ENCODE measurements around the gene NT5DC4. TPM values are rescaled to one million over a fixed set of nuclear protein-coding genes. Genes with fewer than 3 reads are reported as not detected.
"Not testable (repeated sequence)": the region's sequence is repeated elsewhere in the genome, so short reads cannot be mapped to it uniquely, and the experiment has no call there.

Gene NT5DC4
- total and polyA plus RNA-seq, 4 donors: 1.2 TPM; not detected in 3

DNA sequence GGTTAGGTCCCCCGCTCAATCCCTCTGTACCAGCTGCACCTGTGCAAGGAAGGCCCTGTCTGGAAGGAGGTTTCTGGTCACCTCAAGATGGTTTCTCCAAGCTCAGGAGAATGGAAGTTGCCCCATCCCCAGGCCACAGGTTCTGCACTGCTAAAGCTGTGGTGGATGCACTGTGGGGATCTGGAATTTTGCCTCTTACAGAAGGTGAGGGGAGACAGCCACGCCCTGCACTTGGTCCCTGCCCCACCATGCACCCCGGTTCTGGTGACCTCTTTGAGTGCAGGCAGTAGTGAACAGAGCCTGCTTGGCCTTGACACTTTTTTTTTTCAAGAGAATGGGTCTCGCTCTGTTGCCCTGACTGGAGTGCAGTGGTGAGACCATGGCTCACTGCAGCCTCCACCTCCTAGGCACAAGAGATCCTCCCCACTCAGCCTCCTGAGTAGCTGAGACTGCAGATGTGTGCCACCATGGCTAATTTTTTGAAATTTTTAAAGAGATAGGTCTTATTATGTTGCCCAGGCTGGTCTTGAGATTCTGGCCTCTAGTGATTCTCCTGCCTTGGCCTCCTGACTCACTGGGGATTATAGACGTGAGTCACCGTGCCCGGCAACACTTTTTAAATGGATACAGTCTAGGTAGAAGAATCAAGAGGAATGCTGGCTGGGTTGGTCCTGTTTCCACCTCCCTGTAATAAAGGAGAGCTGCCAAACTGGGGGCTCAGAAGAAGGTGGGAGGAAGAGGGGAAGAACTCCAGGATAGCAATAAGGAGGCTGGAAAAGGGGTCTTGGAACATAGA is 5.8 kb upstream of the NT5DC4 start:
- Histone ChIP-seq H3K27me3 (ENCODE audit: control insufficient read depth in 4 of 4, insufficient read depth in 4 of 4, low read length in 3 of 4) (no peaks in the 10 kb centered on the region), H3K4me3 (ENCODE audit: low read depth in 1 of 3, low read length in 3 of 3) (no peak overlapping the region), H3K36me3 (ENCODE audit: control insufficient read depth in 4 of 4, insufficient read depth in 3 of 4, low read depth in 1 of 4, low read length in 3 of 4) (no peaks in the 10 kb centered on the region), H3K27ac (ENCODE audit: low read depth in 1 of 2, low read length in 2 of 2) (no peak overlapping the region), H3K9me3 (ENCODE audit: control insufficient read depth in 4 of 4, low read length in 3 of 4) (no peaks in the 10 kb centered on the region), H3K9ac (ENCODE audit: low read depth in 1 of 2, low read length in 2 of 2) (no peak overlapping the region), H3K4me1 (ENCODE audit: control insufficient read depth in 4 of 4, insufficient read depth in 4 of 4, low read length in 3 of 4) (no peaks in the 10 kb centered on the region)
- no peak for DNase-seq (ENCODE audit: low spot score)
- WGBS: 95% methylated on average over 7 of the region's 7 CpGs
- TF ChIP-seq RAD21 (IDR thresholded peaks at IDR 0.05) (no peak), HNF4G (IDR thresholded peaks at IDR 0.05) (no peak), FOXA2 (IDR thresholded peaks at IDR 0.05) (no peak), YY1 (IDR thresholded peaks at IDR 0.05) (no peak), HNF4A (conservative IDR thresholded peaks at IDR 0.05) (no peak), EGR1 (IDR thresholded peaks at IDR 0.05; ENCODE audit: low read depth in 2 of 2) (no peak), CTCF (IDR thresholded peaks at IDR 0.05; ENCODE audit: low read depth, low read length, missing input control) (no peak), FOXA1 (IDR thresholded peaks at IDR 0.05) (no peak), GABPA (IDR thresholded peaks at IDR 0.05 in 1 of 2, conservative IDR thresholded peaks at IDR 0.05 in 1 of 2) (no peak)
- TF ChIP-seq, protein P1, sequence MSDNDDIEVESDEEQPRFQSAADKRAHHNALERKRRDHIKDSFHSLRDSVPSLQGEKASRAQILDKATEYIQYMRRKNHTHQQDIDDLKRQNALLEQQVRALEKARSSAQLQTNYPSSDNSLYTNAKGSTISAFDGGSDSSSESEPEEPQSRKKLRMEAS (IDR thresholded peaks at IDR 0.05): no peak

DNA sequence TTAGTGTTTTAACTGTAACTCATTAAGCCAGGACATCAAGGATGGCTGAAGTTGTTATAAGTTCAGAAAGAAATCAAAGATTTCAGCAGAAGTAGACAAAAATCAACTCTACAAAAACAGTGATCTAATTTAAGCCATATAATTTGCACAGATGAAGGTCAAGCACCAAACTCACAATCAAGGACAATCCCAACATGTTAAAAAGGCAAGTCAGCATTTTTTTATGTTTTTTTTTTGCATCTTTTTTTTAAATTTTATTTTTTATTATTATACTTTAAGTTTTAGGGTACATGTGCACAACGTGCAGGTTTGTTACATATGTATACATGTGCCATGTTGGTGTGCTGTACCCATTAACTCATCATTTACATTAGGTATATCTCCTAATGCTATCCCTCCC is 4.7 kb upstream of the NT5DC4 start:
- not testable (repeated sequence) for H3K27ac ChIP-seq (ENCODE audit: low read depth in 1 of 2, low read length in 2 of 2); H3K9ac ChIP-seq (ENCODE audit: low read depth in 1 of 2, low read length in 2 of 2); H3K4me1 ChIP-seq (ENCODE audit: control insufficient read depth in 4 of 4, insufficient read depth in 4 of 4, low read length in 3 of 4); H3K36me3 ChIP-seq (ENCODE audit: control insufficient read depth in 4 of 4, insufficient read depth in 3 of 4, low read depth in 1 of 4, low read length in 3 of 4); H3K4me3 ChIP-seq (ENCODE audit: low read depth in 1 of 3, low read length in 3 of 3); H3K9me3 ChIP-seq (ENCODE audit: control insufficient read depth in 4 of 4, low read length in 3 of 4); DNase-seq (ENCODE audit: low spot score); H3K27me3 ChIP-seq (ENCODE audit: control insufficient read depth in 4 of 4, insufficient read depth in 4 of 4, low read length in 3 of 4)
- WGBS: 84% methylated on average over 1 of the region's 1 CpG

- not testable (repeated sequence) for H3K4me1 ChIP-seq (ENCODE audit: control insufficient read depth in 4 of 4, insufficient read depth in 4 of 4, low read length in 3 of 4); H3K36me3 ChIP-seq (ENCODE audit: control insufficient read depth in 4 of 4, insufficient read depth in 3 of 4, low read depth in 1 of 4, low read length in 3 of 4); DNase-seq (ENCODE audit: low spot score); H3K9me3 ChIP-seq (ENCODE audit: control insufficient read depth in 4 of 4, low read length in 3 of 4); H3K27ac ChIP-seq (ENCODE audit: low read depth in 1 of 2, low read length in 2 of 2); H3K9ac ChIP-seq (ENCODE audit: low read depth in 1 of 2, low read length in 2 of 2); H3K4me3 ChIP-seq (ENCODE audit: low read depth in 1 of 3, low read length in 3 of 3); H3K27me3 ChIP-seq (ENCODE audit: control insufficient read depth in 4 of 4, insufficient read depth in 4 of 4, low read length in 3 of 4)
- 94% methylated on average over 2 of the region's 5 CpGs for WGBS
Observed at GRCh38 chr2:112716826-112717352, 3.9 kb upstream of the NT5DC4 start.

- no peak overlapping the region for H3K9ac ChIP-seq (ENCODE audit: low read depth in 1 of 2, low read length in 2 of 2)
- no peak for TF ChIP-seq RXRA (IDR thresholded peaks at IDR 0.05)
- TF ChIP-seq NR2F2 (IDR thresholded peaks at IDR 0.05): no peak
- TF ChIP-seq FOXA1 (IDR thresholded peaks at IDR 0.05): no peak
- no peak for TF ChIP-seq JUND (IDR thresholded peaks at IDR 0.05)
- no peaks in the 10 kb centered on the region for H3K4me1 ChIP-seq (ENCODE audit: control insufficient read depth in 4 of 4, insufficient read depth in 4 of 4, low read length in 3 of 4)
- H3K27ac ChIP-seq (ENCODE audit: low read depth in 1 of 2, low read length in 2 of 2): no peak overlapping the region
- no peaks in the 10 kb centered on the region for H3K9me3 ChIP-seq (ENCODE audit: control insufficient read depth in 4 of 4, low read length in 3 of 4)
- H3K36me3 ChIP-seq (ENCODE audit: control insufficient read depth in 4 of 4, insufficient read depth in 3 of 4, low read depth in 1 of 4, low read length in 3 of 4): no peaks in the 10 kb centered on the region
- WGBS: 70% methylated on average over 12 of the region's 12 CpGs
- no peak overlapping the region for H3K4me3 ChIP-seq (ENCODE audit: low read depth in 1 of 3, low read length in 3 of 3)
- no peaks in the 10 kb centered on the region for H3K27me3 ChIP-seq (ENCODE audit: control insufficient read depth in 4 of 4, insufficient read depth in 4 of 4, low read length in 3 of 4)
- no peak for DNase-seq (ENCODE audit: low spot score)
Observed at GRCh38 chr2:112718863-112719370, 1.9 kb upstream of the NT5DC4 start.
